VCaP (cell line): ENCODE results near the gene IL20.
"Not testable (repeated sequence)": the region's sequence is repeated elsewhere in the genome, so short reads cannot be mapped to it uniquely, and the experiment has no call there.

ENCODE experiments used
- H3K27ac ChIP-seq: fragments of 450-650 bp; 2 replicates; pipeline ENCODE4 v1.5.1; 2017
- TF ChIP-seq, protein P1 (sequence below): fragments of 450-650 bp; conservative IDR thresholded peaks from 2 replicates; pipeline ENCODE4 v1.5.1; 2017; ENCODE audit warnings: mild to moderate bottlenecking, moderate library complexity

The IL20 gene

DNA sequence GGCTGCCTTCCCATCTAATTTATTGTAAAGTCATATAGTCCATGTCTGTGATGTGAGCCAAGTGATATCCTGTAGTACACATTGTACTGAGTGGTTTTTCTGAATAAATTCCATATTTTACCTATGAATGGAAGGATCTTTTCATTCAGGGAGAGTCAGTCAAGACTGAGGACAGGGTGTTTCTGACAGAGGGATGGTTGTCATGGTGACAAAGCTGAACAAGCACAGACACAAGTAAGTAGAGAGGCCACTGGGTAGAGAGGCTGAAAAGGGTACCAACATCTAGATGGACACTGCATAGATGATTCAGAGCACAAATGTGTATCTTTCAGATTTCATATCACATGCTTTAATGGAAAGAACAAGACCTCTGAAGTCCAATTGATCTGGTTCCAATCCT lies 22.6 kb upstream of the IL20 start:
- peak overlapping the region; percentile 28 for H3K27ac ChIP-seq
- TF ChIP-seq, protein P1, sequence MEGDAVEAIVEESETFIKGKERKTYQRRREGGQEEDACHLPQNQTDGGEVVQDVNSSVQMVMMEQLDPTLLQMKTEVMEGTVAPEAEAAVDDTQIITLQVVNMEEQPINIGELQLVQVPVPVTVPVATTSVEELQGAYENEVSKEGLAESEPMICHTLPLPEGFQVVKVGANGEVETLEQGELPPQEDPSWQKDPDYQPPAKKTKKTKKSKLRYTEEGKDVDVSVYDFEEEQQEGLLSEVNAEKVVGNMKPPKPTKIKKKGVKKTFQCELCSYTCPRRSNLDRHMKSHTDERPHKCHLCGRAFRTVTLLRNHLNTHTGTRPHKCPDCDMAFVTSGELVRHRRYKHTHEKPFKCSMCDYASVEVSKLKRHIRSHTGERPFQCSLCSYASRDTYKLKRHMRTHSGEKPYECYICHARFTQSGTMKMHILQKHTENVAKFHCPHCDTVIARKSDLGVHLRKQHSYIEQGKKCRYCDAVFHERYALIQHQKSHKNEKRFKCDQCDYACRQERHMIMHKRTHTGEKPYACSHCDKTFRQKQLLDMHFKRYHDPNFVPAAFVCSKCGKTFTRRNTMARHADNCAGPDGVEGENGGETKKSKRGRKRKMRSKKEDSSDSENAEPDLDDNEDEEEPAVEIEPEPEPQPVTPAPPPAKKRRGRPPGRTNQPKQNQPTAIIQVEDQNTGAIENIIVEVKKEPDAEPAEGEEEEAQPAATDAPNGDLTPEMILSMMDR = no peak

DNA sequence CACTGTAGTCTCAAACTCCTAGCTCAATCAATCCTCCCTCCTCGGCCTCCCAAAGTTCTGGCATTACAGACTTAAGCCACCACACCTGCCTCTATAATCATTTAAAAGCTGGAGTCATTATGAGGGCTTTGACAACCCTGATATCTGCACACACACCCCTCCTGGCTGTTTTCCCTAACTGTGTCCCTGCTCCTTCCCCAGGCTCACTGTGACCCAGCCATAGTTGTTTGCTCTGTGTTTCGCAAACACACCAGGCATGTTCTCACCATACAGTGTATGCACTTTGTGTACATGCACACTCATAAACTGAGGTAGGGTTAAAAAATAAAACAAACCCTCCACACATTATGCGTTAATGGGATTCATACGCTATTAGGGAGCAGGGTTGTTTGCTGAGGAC lies 21.8 kb upstream of the IL20 start:
- TF ChIP-seq, protein P1 = no peak
- H3K27ac ChIP-seq = peak overlapping the region; percentile 28

DNA sequence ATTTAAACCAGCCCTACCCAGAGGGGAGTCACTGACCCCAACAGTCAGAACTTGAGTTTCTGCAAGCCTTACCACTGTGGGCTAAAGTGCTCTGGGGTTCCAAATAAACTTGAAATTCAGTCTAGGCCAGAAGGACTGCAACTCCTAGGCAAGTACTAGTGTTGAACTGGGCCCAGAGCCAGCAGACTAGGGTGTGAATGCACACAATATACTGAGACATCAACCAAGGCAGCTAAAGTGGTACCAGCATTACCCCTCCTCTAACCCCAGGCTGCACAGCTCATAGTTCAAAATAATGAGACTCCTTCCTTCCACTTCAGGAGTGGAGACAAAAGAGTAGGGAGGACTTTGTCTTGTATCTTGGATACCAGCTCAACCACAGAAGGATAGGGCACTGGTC lies 18.9 kb upstream of the IL20 start:
- TF ChIP-seq, protein P1 = no peak
- no peak overlapping the region for H3K27ac ChIP-seq

DNA sequence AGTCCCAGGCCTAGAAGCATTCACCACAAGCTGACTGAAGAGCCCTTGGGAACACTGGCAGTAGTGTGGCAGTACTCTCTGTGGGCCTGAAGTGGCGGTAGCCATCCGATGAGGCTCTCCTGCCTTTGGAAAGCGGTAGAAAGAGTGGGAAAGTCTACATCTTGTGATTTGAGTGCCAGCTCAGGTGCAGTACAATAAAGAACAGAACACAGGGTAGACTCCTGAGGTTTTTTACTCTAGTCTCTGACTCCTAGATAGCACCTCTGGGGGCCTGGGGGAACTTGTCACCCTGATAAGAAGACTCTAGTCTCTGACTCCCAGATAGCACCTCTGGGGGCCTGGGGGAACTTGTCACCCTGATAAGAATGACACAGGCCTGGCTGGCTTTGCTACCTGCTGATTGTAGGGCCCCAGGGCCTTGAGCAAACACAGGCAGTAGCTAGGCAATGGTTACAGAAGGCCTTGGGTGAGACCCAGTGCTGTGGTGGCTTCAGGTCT lies 18.0 kb upstream of the IL20 start:
- no peak overlapping the region for H3K27ac ChIP-seq
- TF ChIP-seq, protein P1 = no peak

DNA sequence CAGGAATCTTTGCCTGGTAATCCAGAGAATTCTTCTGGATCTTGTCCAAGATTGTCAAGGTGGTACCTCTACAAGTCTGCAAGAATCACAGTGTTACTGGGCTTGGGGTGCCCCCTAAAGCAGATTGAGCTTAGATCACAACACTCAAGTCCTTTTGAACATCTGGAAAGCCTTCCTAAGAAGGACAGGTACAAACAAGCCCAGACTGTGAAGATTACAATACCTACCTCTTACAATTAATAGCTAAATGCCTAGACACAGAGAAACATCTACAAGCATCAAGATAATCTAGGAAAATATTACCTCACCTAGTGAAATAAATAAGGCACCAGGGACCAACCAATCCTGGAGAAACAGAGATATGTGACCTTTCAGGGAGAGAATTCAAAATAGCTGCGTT lies 17.5 kb upstream of the IL20 start:
- TF ChIP-seq, protein P1 = no peak
- H3K27ac ChIP-seq = no peak overlapping the region

DNA sequence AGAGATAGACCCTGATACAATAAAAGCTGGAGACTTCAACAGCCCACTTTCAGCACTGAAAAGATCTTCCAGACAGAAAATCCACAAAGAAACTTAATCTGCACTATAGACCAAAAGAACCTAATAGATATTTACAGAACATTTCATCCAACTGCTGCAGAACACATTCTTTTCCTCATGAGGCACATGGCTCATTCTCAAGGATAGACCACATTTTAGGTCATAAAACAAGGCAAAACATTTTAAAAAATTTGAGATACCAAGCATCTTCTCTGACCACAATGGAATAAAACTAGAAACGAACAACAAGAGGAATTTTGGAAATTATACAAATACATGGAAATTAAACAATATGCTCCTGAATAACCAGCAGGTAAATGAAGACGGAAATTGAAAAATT lies 15.0 kb upstream of the IL20 start:
- TF ChIP-seq, protein P1 = no peak
- H3K27ac ChIP-seq = no peak overlapping the region

DNA sequence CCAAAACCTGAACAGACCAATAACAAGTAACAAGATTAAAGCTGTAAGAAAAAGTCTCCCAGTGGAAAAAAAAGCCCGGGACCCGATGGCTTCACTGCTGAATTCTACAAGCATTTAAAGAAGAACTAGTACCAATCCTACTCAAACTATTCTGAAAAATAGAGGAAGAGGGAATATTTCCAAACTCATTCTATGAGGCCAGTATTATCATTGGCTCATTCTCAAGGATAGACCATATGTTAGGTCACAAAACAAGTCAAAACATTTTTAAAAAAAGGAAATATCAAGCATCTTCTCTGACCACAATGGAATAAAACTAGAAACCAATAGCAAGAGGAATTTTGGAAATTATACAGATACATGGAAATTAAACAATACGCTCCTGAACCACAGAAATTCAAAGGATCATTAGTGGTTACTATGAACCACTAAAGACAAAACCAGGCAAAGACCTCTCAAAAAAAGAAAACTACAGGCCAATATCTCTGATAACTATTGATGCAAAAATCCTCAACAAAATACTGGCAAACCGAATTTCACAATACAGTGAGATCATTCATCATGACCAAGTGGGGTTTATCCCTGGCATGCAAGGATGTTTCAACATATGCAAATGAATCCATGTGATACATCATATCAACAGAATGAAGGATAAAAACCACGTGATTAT lies 13.9 kb upstream of the IL20 start:
- TF ChIP-seq, protein P1 = no peak
- no peak overlapping the region for H3K27ac ChIP-seq

DNA sequence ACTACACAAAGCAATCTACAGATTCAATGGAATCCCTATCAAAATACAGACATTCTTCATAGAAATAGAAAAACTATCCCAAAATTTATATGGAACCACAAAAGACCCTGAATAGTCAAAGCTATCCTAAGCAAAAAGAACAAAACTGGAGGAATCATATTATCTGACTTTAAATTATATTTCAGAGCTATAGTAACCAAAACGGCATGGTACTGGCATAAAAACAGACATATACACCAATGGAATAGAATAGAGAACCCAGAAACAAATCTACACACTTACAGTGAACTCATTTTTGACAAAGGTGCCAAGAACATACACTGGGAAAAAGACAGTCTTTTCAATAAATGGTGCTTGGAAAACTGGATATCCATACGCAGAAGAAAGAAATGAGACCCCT lies 12.8 kb upstream of the IL20 start:
- not testable (repeated sequence) for H3K27ac ChIP-seq

DNA sequence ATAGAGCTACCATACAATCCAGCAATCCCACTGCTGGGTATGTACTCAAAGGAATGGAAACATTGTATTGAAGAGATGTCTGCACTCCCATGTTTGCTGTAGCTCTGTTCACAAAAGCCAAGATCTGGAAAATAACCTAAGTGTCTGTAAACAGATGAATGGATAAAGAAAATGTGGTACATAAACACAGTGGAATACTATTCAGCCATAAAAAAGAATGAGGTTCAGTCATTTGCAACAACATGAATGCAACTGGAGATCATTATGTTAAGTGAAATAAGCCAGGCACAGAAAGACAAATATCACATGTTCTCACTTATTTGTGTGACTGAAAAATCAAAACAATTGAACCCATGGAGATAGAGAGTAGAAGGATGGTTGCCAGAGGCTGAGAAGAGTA lies 11.7 kb upstream of the IL20 start:
- H3K27ac ChIP-seq = not testable (repeated sequence)
